Neural progenitor cell (in vitro differentiated cells): Measurements from ENCODE around the gene TINAGL1. TPM values are rescaled to one million over a fixed set of nuclear protein-coding genes. Genes with fewer than 3 reads are reported as not detected.

Experiments
- DNase-seq: peaks from one replicate; pipeline ENCODE4 v3.0.0-alpha.2; 2016; ENCODE audit warnings: low spot score
- H2AFZ ChIP-seq: fragments of 200-600 bp; sonication (generic); replicated peaks from 2 replicates; pipeline ENCODE4 v1.6.1; 2016; ENCODE audit warnings: antibody characterized with exemption
- H3F3A ChIP-seq: fragments of 200-600 bp; sonication (generic); 2 replicates; pipeline ENCODE4 v1.6.1; 2016; ENCODE audit warnings: antibody characterized with exemption, low read depth
- H3K27ac ChIP-seq: fragments of 200-600 bp; sonication (generic); 2 replicates; pipeline ENCODE4 v1.5.1; 2016; ENCODE audit warnings: mild to moderate bottlenecking
- H3K27me3 ChIP-seq: fragments of 200-600 bp; sonication (generic); 2 replicates; pipeline ENCODE4 v1.6.1; 2016; ENCODE audit warnings: mild to moderate bottlenecking, moderate library complexity
- H3K36me3 ChIP-seq: fragments of 200-600 bp; sonication (generic); 2 replicates; pipeline ENCODE4 v1.5.1; 2016
- H3K4me1 ChIP-seq: fragments of 200-600 bp; sonication (generic); 2 replicates; pipeline ENCODE4 v1.6.1; 2016; ENCODE audit warnings: mixed run types
- H3K4me2 ChIP-seq: fragments of 200-600 bp; sonication (generic); 2 replicates; pipeline ENCODE4 v1.6.1; 2016
- H3K4me3 ChIP-seq: fragments of 200-600 bp; sonication (generic); 2 replicates; pipeline ENCODE4 v1.5.1; 2016
- H3K79me2 ChIP-seq: fragments of 200-600 bp; sonication (generic); 2 replicates; pipeline ENCODE4 v1.6.1; 2016; ENCODE audit warnings: low read depth
- H3K9ac ChIP-seq: fragments of 200-600 bp; sonication (generic); 2 replicates; pipeline ENCODE4 v1.6.1; 2016
- H3K9me3 ChIP-seq: fragments of 200-600 bp; sonication (generic); 2 replicates; pipeline ENCODE4 v1.5.1; 2016; ENCODE audit warnings: low read depth
- H4K20me1 ChIP-seq: fragments of 200-600 bp; sonication (generic); 2 replicates; pipeline ENCODE4 v1.6.1; 2016; ENCODE audit warnings: low read depth
- H3K27ac Mint-ChIP-seq: 3 replicates; pipeline ENCODE4 v1.8.0; 2021; ENCODE audit warnings: mixed read lengths
- H3K27me3 Mint-ChIP-seq: 2 replicates; pipeline ENCODE4 v1.8.0; 2022; ENCODE audit warnings: low read depth, mild to moderate bottlenecking, inconsistent platforms, moderate library complexity, mixed read lengths; ENCODE audit not compliant: insufficient read depth
- H3K36me3 Mint-ChIP-seq: 3 replicates; pipeline ENCODE4 v1.8.0; 2021; ENCODE audit warnings: mixed read lengths
- H3K4me1 Mint-ChIP-seq: 3 replicates; pipeline ENCODE4 v1.8.0; 2021; ENCODE audit warnings: mixed read lengths
- H3K4me3 Mint-ChIP-seq: 3 replicates; pipeline ENCODE4 v1.8.0; 2021; ENCODE audit warnings: mild to moderate bottlenecking, moderate library complexity, mixed read lengths
- H3K9me3 Mint-ChIP-seq: 3 replicates; pipeline ENCODE4 v1.8.0; 2020; ENCODE audit warnings: mixed read lengths
- CTCF ChIP-seq: fragments of 200-600 bp; sonication (generic); IDR thresholded peaks from 2 replicates; pipeline ENCODE4 v1.5.1; 2017; ENCODE audit warnings: antibody characterized with exemption, mild to moderate bottlenecking
- EZH2 ChIP-seq: fragments of 200-600 bp; sonication (generic); IDR thresholded peaks from 2 replicates; pipeline ENCODE4 v1.6.1; 2017; ENCODE audit warnings: antibody characterized with exemption, mild to moderate bottlenecking, moderate library complexity
- EZH2phosphoT487 ChIP-seq: fragments of 200-600 bp; sonication (generic); IDR thresholded peaks from 2 replicates; pipeline ENCODE4 v1.6.1; 2017; ENCODE audit warnings: antibody characterized with exemption
- total RNA-seq: library from RNA; depleted of rRNA; stranded (reverse); fragments of >200 nt; gene quantifications from 2 replicates; pipeline ENCODE4 v1.2.3, GENCODE V29; 2015; ENCODE audit warnings: low replicate concordance

The TINAGL1 gene
- total RNA-seq, 1 donor from 2014 or later: not detected

- no peak overlapping the region for H3K9ac ChIP-seq
- TF ChIP-seq EZH2phosphoT487 (no peak), EZH2 (no peak), CTCF (no peak)
- peaks cover 4% of the 10 kb centered on the region for H3K27me3 Mint-ChIP-seq
- no peak overlapping the region for H2AFZ ChIP-seq
- no peaks in the 10 kb centered on the region for H3K79me2 ChIP-seq
- H3K36me3 ChIP-seq: no peaks in the 10 kb centered on the region
- no peak overlapping the region for H3K4me2 ChIP-seq
- H3K4me3 ChIP-seq: no peak overlapping the region
- H3K9me3 Mint-ChIP-seq: no peaks in the 10 kb centered on the region
- H3K27ac Mint-ChIP-seq: no peak overlapping the region
- no peak overlapping the region for H3K27ac ChIP-seq
- H3K9me3 ChIP-seq: no peaks in the 10 kb centered on the region
- no peak for DNase-seq
- H3F3A ChIP-seq: no peaks in the 10 kb centered on the region
- H3K27me3 ChIP-seq: peaks cover 32% of the 10 kb centered on the region
- H4K20me1 ChIP-seq: no peaks in the 10 kb centered on the region
- H3K4me1 ChIP-seq: peaks cover 10% of the 10 kb centered on the region
- H3K4me3 Mint-ChIP-seq: no peak overlapping the region
- H3K36me3 Mint-ChIP-seq: no peaks in the 10 kb centered on the region
- peaks cover 13% of the 10 kb centered on the region for H3K4me1 Mint-ChIP-seq
Measured at GRCh38 chr1:31579374-31579773, 3.1 kb downstream of the TINAGL1 start.

GRCh38 chr1:31580513-31580870 is 4.2 kb downstream of the TINAGL1 start:
- no peak for DNase-seq
- Mint-ChIP-seq H3K36me3 (no peaks in the 10 kb centered on the region), H3K27me3 (peaks cover 2% of the 10 kb centered on the region), H3K27ac (no peak overlapping the region), H3K4me3 (no peak overlapping the region), H3K9me3 (no peaks in the 10 kb centered on the region), H3K4me1 (peaks cover 9% of the 10 kb centered on the region)
- Histone ChIP-seq H3K36me3 (no peaks in the 10 kb centered on the region), H3F3A (no peaks in the 10 kb centered on the region), H3K9me3 (no peaks in the 10 kb centered on the region), H3K4me3 (no peak overlapping the region), H4K20me1 (no peaks in the 10 kb centered on the region), H3K27ac (no peak overlapping the region), H3K79me2 (no peaks in the 10 kb centered on the region), H3K4me2 (no peak overlapping the region), H3K27me3 (peaks cover 31% of the 10 kb centered on the region), H3K9ac (no peak overlapping the region), H3K4me1 (peaks cover 10% of the 10 kb centered on the region), H2AFZ (no peak overlapping the region)
- TF ChIP-seq EZH2phosphoT487 (no peak), CTCF (no peak), EZH2 (no peak)

- peaks cover 2% of the 10 kb centered on the region for H3K27me3 Mint-ChIP-seq
- peaks cover 9% of the 10 kb centered on the region for H3K4me1 Mint-ChIP-seq
- DNase-seq: no peak
- Histone ChIP-seq H3K27ac (no peak overlapping the region), H3K4me3 (no peak overlapping the region), H3K79me2 (no peaks in the 10 kb centered on the region), H3K9me3 (no peaks in the 10 kb centered on the region), H3F3A (no peaks in the 10 kb centered on the region), H4K20me1 (no peaks in the 10 kb centered on the region), H3K27me3 (peaks cover 26% of the 10 kb centered on the region), H2AFZ (no peak overlapping the region), H3K4me1 (peaks cover 6% of the 10 kb centered on the region), H3K4me2 (no peak overlapping the region), H3K9ac (no peak overlapping the region), H3K36me3 (no peaks in the 10 kb centered on the region)
- H3K36me3 Mint-ChIP-seq: no peaks in the 10 kb centered on the region
- no peaks in the 10 kb centered on the region for H3K9me3 Mint-ChIP-seq
- H3K4me3 Mint-ChIP-seq: no peak overlapping the region
- no peak overlapping the region for H3K27ac Mint-ChIP-seq
- no peak for TF ChIP-seq EZH2phosphoT487
- TF ChIP-seq CTCF: no peak
- TF ChIP-seq EZH2: no peak
Measured at GRCh38 chr1:31580891-31581603, 4.7 kb downstream of the TINAGL1 start.
